Ishikawa (cell line): ENCODE measurements around the gene MACC1.

Experiments
- CREB1 ChIP-seq: IDR thresholded peaks from 2 replicates; pipeline ENCODE4 v1.6.1; 2012; ENCODE audit warnings: low read depth
- EP300 ChIP-seq: IDR thresholded peaks from 2 replicates; pipeline ENCODE4 v1.6.1; 2012; ENCODE audit warnings: borderline replicate concordance
- RAD21 ChIP-seq: IDR thresholded peaks from 2 replicates; pipeline ENCODE4 v1.6.1; 2012; ENCODE audit warnings: low read depth
- REST ChIP-seq: IDR thresholded peaks from 2 replicates; pipeline ENCODE4 v1.6.1; 2012; ENCODE audit warnings: low read depth, mild to moderate bottlenecking
- TAF1 ChIP-seq: IDR thresholded peaks from 2 replicates; pipeline ENCODE4 v1.6.1; 2012; ENCODE audit warnings: low read depth, mild to moderate bottlenecking
- YY1 ChIP-seq: IDR thresholded peaks from 2 replicates; pipeline ENCODE4 v1.6.1; 2012; ENCODE audit warnings: low read depth
- ZBTB7A ChIP-seq: IDR thresholded peaks from 2 replicates; pipeline ENCODE4 v1.6.1; 2012; ENCODE audit warnings: low read depth

GRCh38 chr7:20140291-20141001, 76.7 kb downstream of the MACC1 start:
- no peak for TF ChIP-seq REST
- TF ChIP-seq TAF1: no peak
- TF ChIP-seq ZBTB7A: no peak
- TF ChIP-seq EP300: no peak
- TF ChIP-seq YY1: no peak
- TF ChIP-seq CREB1: no peak
- no peak for TF ChIP-seq RAD21
